NCI-H128 (cell line): ENCODE results near the gene GDF15.
"Not testable (repeated sequence)": the region's sequence is repeated elsewhere in the genome, so short reads cannot be mapped to it uniquely, and the experiment has no call there.

Experiments used
- DNase-seq: peaks from one replicate; lab custom pipeline; 2025; ENCODE audit not compliant: unreplicated experiment; lab: John Stamatoyannopoulos, UW

The GDF15 gene

GRCh38 chr19:18385675-18386542 lies at the start of gene GDF15:
GDF15 (plus strand) TSS chr19:18386158; CDS start chr19:18386190, 32 bp downstream.
- DNase-seq, result no peak

GRCh38 chr19:18338541-18338940 lies 47.4 kb upstream of the GDF15 start:
- DNase-seq, result no peak

GRCh38 chr19:18339723-18340122 lies 46.2 kb upstream of the GDF15 start:
- DNase-seq, result no peak

- DNase-seq, result no peak
Measured at GRCh38 chr19:18340190-18340989, 45.6 kb upstream of the GDF15 start, which contains the start of gene PGPEP1. PGPEP1 (plus strand) TSS chr19:18340598; CDS start chr19:18340682, 84 bp downstream.

- no peak for DNase-seq
Measured at GRCh38 chr19:18340990-18341868, 44.7 kb upstream of the GDF15 start.

GRCh38 chr19:18342090-18342632 lies 43.8 kb upstream of the GDF15 start:
- DNase-seq, result no peak

- DNase-seq, result no peak
Measured at GRCh38 chr19:18344582-18344950, 41.4 kb upstream of the GDF15 start.

GRCh38 chr19:18345296-18345695 lies 40.7 kb upstream of the GDF15 start:
- DNase-seq, result no peak

GRCh38 chr19:18346091-18346490 lies 39.9 kb upstream of the GDF15 start:
- DNase-seq, result no peak

- DNase-seq, result no peak
Measured at GRCh38 chr19:18348171-18348570, 37.8 kb upstream of the GDF15 start.

- not testable (repeated sequence) for DNase-seq
Measured at GRCh38 chr19:18348818-18349339, 37.1 kb upstream of the GDF15 start.

GRCh38 chr19:18349524-18350128 lies 36.3 kb upstream of the GDF15 start:
- no peak for DNase-seq

GRCh38 chr19:18350490-18350889 lies 35.5 kb upstream of the GDF15 start:
- no peak for DNase-seq

GRCh38 chr19:18351544-18351943 lies 34.4 kb upstream of the GDF15 start:
- DNase-seq, result no peak

GRCh38 chr19:18353378-18354005 lies 32.5 kb upstream of the GDF15 start:
- DNase-seq, result no peak

- not testable (repeated sequence) for DNase-seq
Measured at GRCh38 chr19:18354743-18355142, 31.2 kb upstream of the GDF15 start.

- no peak for DNase-seq
Measured at GRCh38 chr19:18357041-18357440, 28.9 kb upstream of the GDF15 start.

GRCh38 chr19:18361646-18362045 lies 24.3 kb upstream of the GDF15 start:
- DNase-seq, result no peak

- DNase-seq, result no peak
Measured at GRCh38 chr19:18362934-18363542, 22.9 kb upstream of the GDF15 start.
